ENCODE measurements around the gene IFI35.

- no peak for TF ChIP-seq POLR2A (IDR thresholded peaks at IDR 0.05)
- no peak for TF ChIP-seq CTCF (IDR thresholded peaks at IDR 0.05)
- TF ChIP-seq POLR2AphosphoS5 (IDR thresholded peaks at IDR 0.05) = no peak
Measured at GRCh38 chr17:43043307-43043706, 36.7 kb downstream of the IFI35 start.
